OCI-LY7 (cell line): ENCODE results near the gene LRRC74A. TPM values are rescaled to one million over a fixed set of nuclear protein-coding genes. Genes with fewer than 3 reads are reported as not detected.

ENCODE experiments used
- BruUV-seq: library from RNA; stranded (reverse); fragments of 400-500 nt; replicated peaks from 2 replicates; lab custom pipeline; 2021; lab: Mats Ljungman, UMichigan
- CTCF ChIA-PET: fragments of 300-600 bp; sonication (Branson Sonifier 250); formaldehyde crosslinking; loops from one replicate; lab custom pipeline; 2022; ENCODE audit warnings: antibody characterized with exemption; ENCODE audit not compliant: unreplicated experiment; lab: Charles Lee
- POLR2A ChIA-PET: fragments of 300-600 bp; sonication (Branson Sonifier 250); formaldehyde crosslinking; loops from one replicate; lab custom pipeline; 2022; ENCODE audit warnings: antibody characterized with exemption; lab: Charles Lee
- DNase-seq: peaks from one replicate; pipeline ENCODE4 v3.0.0-alpha.2; 2015; ENCODE audit warnings: low spot score
- H2AFZ ChIP-seq: fragments of 200-600 bp; sonication (generic), shearing (Covaris generic); 2 replicates; pipeline ENCODE4 v1.6.1; 2014; ENCODE audit warnings: mild to moderate bottlenecking, antibody characterized with exemption, low read length, moderate library complexity
- H3K27ac ChIP-seq: fragments of 200-600 bp; sonication (generic); 2 replicates; pipeline ENCODE4 v1.5.1; 2014; ENCODE audit warnings: mixed run types, low read depth, mild to moderate bottlenecking, moderate library complexity, low read length, inconsistent platforms; ENCODE audit not compliant: poor library complexity, severe bottlenecking
- H3K36me3 ChIP-seq: fragments of 200-600 bp; sonication (generic); 2 replicates; pipeline ENCODE4 v1.6.1; 2014; ENCODE audit warnings: mild to moderate bottlenecking, antibody characterized with exemption, low read length, moderate library complexity, mixed read lengths; ENCODE audit not compliant: insufficient read depth
- H3K4me1 ChIP-seq: fragments of 200-600 bp; sonication (generic); 2 replicates; pipeline ENCODE4 v1.5.1; 2014; ENCODE audit warnings: mild to moderate bottlenecking, low read length; ENCODE audit not compliant: insufficient read depth, poor library complexity, severe bottlenecking
- H3K4me2 ChIP-seq: fragments of 200-600 bp; sonication (generic); 2 replicates; pipeline ENCODE4 v1.6.1; 2014; ENCODE audit warnings: mild to moderate bottlenecking, low read length
- H3K4me3 ChIP-seq: fragments of 200-600 bp; sonication (generic); 2 replicates; pipeline ENCODE4 v1.5.1; 2014; ENCODE audit warnings: mild to moderate bottlenecking, low read depth, low read length; ENCODE audit not compliant: poor library complexity, severe bottlenecking
- H3K79me2 ChIP-seq: fragments of 200-600 bp; sonication (generic); 2 replicates; pipeline ENCODE4 v1.6.1; 2016; ENCODE audit warnings: low read depth, mild to moderate bottlenecking, low read length, moderate library complexity, mixed read lengths; ENCODE audit not compliant: insufficient read depth
- H3K9me2 ChIP-seq: fragments of 200-600 bp; sonication (generic); 2 replicates; pipeline ENCODE4 v1.6.1; 2016; ENCODE audit warnings: mild to moderate bottlenecking, low read length, mixed read lengths; ENCODE audit not compliant: insufficient read depth
- H3K9me3 ChIP-seq: fragments of 200-600 bp; sonication (generic); 2 replicates; pipeline ENCODE4 v1.6.1; 2014; ENCODE audit warnings: mild to moderate bottlenecking, mixed run types, low read length, mixed read lengths
- H4K20me1 ChIP-seq: fragments of 200-600 bp; sonication (generic); 2 replicates; pipeline ENCODE4 v1.6.1; 2014; ENCODE audit warnings: mild to moderate bottlenecking, antibody characterized with exemption, low read length, moderate library complexity, mixed read lengths; ENCODE audit not compliant: insufficient read depth
- CTCF ChIP-seq: fragments of 200-600 bp; sonication (generic); conservative IDR thresholded peaks from 2 replicates; pipeline ENCODE4 v1.5.1; 2014; ENCODE audit warnings: mild to moderate bottlenecking, antibody characterized with exemption, low read length, moderate library complexity, mixed read lengths
- EZH2phosphoT487 ChIP-seq: fragments of 200-600 bp; sonication (generic); IDR thresholded peaks from 2 replicates; pipeline ENCODE4 v1.6.1; 2018; ENCODE audit warnings: low read depth, borderline replicate concordance, mild to moderate bottlenecking, mixed run types, antibody characterized with exemption, low read length, moderate library complexity, mixed read lengths
- intact Hi-C: fragments of 100-400 bp; cut with micrococcal nuclease; formaldehyde crosslinking; loops from one replicate; pipeline ENCODE4 v1.10.0; 2022; ENCODE audit not compliant: unreplicated experiment
- total RNA-seq, 2 experiments: library from RNA; depleted of rRNA in 1 of 2; stranded (reverse); fragments of >200 nt in 1 of 2; shearing (Covaris generic) in 1 of 2; gene quantifications; 2 replicates each; pipeline ENCODE4 v1.2.3, GENCODE V29; 2014 to 2022

LRRC74A gene
- total RNA-seq, 2 experiments from 2014 or later, result not detected

GRCh38 chr14:76806446-76806845 is 19.8 kb upstream of the LRRC74A start:
- no peak for TF ChIP-seq EZH2phosphoT487
- H3K36me3 ChIP-seq, result peaks cover 73% of the 10 kb centered on the region
- CTCF ChIA-PET, result no interaction called here

GRCh38 chr14:76808011-76808410 is 18.2 kb upstream of the LRRC74A start:
- H4K20me1 ChIP-seq, result no peaks in the 10 kb centered on the region
- no TSS peak for BruUV-seq
- ChIA-PET CTCF (interaction anchor here (0.7 to 1.1 kb wide), 2 partner anchors 11 to 97 kb away, joined by 3 to 5 read pairs; no protein-coding TSS in a partner anchor), POLR2A (no interaction called here)
- H3K4me2 ChIP-seq, result no peak overlapping the region
- H3K9me2 ChIP-seq, result no peaks in the 10 kb centered on the region
- H3K4me3 ChIP-seq, result no peak overlapping the region
- no peak overlapping the region for H2AFZ ChIP-seq
- peaks cover 11% of the 10 kb centered on the region; the same call in 1 of the 2 replicates for H3K79me2 ChIP-seq
- intact Hi-C loops, result no loop called here
- no peak for DNase-seq
- H3K36me3 ChIP-seq, result peaks cover 59% of the 10 kb centered on the region
- peaks cover 15% of the 10 kb centered on the region for H3K4me1 ChIP-seq
- TF ChIP-seq CTCF (no peak), EZH2phosphoT487 (no peak)
- H3K27ac ChIP-seq, result no peak overlapping the region
- H3K9me3 ChIP-seq, result no peaks in the 10 kb centered on the region

More at GRCh38 chr14:76806446-76806845, 19.8 kb upstream of the LRRC74A start:
- Histone ChIP-seq H3K4me2 (no peak overlapping the region), H3K4me3 (no peak overlapping the region), H3K27ac (no peak overlapping the region), H3K9me2 (no peaks in the 10 kb centered on the region), H4K20me1 (no peaks in the 10 kb centered on the region), H3K79me2 (peaks cover 2% of the 10 kb centered on the region; the same call in 1 of the 2 replicates), H2AFZ (no peak overlapping the region), H3K9me3 (no peaks in the 10 kb centered on the region), H3K4me1 (peaks cover 9% of the 10 kb centered on the region)
- BruUV-seq, result no TSS peak
- POLR2A ChIA-PET, result interaction anchor here (0.5 kb wide), 1 partner anchor 15 kb away, joined by 3 read pairs; no protein-coding TSS in a partner anchor
- no peak for DNase-seq
- intact Hi-C loops, result no loop called here

GRCh38 chr14:76808990-76809389 is 17.2 kb upstream of the LRRC74A start:
- intact Hi-C loops, result no loop called here
- TF ChIP-seq EZH2phosphoT487 (no peak), CTCF (no peak)
- POLR2A ChIA-PET, result no interaction called here
- peaks cover 22% of the 10 kb centered on the region for H3K4me1 ChIP-seq
- no TSS peak for BruUV-seq
- no peaks in the 10 kb centered on the region for H3K9me3 ChIP-seq
- H3K9me2 ChIP-seq, result no peaks in the 10 kb centered on the region
- H4K20me1 ChIP-seq, result no peaks in the 10 kb centered on the region
- CTCF ChIA-PET, result no interaction called here
- H3K4me2 ChIP-seq, result no peak overlapping the region
- DNase-seq, result no peak
- no peak overlapping the region for H3K4me3 ChIP-seq
- H3K27ac ChIP-seq, result no peak overlapping the region
- H3K36me3 ChIP-seq, result peaks cover 50% of the 10 kb centered on the region
- peaks cover 11% of the 10 kb centered on the region; the same call in 1 of the 2 replicates for H3K79me2 ChIP-seq
- H2AFZ ChIP-seq, result no peak overlapping the region
